Middle frontal gyrus (tissue), 1 donor: ENCODE results near the gene SCARB1.

Source experiments
- DNase-seq: peaks from one replicate; pipeline ENCODE4 v3.0.0-alpha.2; 2015; ENCODE audit warnings: low spot score; ENCODE audit errors: extremely low spot score

SCARB1 gene

DNA sequence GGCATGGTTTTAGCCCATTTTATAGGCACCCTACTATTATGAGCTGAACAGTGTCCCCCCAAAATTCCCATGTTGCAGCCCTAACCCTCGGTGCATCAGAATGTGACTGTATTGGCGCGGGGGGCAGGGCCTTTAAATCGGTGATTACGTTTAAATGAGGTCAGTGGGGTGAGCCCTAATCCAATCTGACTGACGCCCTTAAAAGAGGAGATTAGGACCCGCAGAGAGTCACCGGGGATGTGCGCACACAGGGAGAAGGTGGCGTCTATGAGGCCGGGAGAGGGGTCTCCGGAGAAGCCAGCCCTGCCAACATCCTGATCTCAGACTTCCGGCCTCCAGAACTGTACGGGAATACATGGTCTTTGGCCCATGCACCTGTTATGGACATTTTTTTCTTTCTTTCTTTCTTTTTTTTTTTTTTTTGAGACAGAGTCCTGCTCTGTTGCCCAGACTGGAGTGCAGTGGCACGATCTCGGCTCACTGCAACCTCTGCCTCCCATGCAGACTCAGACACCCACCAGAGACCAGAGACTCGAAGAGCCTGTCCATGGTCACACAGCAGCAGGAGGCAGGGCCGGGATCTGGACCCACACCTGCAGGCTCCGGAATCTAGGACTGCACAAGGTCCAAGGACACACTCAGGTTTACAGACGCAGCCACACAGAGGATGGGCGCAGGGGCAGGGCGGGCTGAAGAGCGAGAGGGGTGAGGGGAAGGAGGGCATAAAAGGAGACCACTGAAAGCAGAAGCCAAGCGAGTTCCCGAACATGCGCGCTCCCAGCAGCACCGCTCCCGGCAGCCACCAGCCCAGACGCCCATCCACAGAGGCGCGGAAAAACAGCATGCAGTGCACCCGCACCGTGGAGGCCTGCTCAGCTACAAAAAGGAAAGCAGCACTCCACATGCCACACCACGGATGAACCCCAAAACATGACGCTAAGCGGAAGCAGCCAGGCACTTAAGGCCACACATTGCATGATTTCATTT lies 19.0 kb downstream of the SCARB1 start:
- no peak for DNase-seq

DNA sequence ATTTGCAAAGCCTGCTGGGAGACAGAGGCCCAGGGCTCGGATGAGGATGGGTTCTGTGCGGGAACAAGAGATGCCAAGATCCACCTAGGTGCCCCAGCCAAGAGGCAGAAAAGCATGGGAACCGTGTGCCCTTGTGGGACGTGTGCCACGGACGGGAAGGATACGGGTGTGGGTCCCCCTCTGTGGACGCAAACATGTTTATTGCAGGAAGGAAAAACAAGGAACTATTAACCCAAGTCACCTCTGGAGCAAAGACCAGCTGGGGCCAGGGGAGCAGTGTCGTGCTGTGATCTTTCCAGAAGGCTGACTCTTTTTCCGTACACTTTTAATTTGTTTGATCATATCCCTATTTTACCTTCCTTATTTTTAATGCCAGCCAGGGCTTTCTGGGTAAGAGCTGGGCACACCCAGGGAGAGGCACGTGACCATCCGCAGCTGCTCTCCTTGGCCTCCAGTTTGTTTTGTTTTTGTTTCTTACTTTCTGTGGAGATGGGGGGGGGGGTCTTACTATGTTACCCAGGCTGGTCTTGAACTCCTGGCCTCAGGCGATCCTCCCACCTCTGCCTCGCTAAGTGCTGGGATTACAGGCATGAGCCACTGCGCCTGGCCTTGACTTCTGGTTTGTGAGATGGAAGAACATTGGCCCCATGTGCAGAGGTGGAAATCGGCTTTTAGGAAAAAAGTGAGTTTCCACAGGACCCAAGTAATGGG lies 20.7 kb downstream of the SCARB1 start:
- DNase-seq = no peak

DNA sequence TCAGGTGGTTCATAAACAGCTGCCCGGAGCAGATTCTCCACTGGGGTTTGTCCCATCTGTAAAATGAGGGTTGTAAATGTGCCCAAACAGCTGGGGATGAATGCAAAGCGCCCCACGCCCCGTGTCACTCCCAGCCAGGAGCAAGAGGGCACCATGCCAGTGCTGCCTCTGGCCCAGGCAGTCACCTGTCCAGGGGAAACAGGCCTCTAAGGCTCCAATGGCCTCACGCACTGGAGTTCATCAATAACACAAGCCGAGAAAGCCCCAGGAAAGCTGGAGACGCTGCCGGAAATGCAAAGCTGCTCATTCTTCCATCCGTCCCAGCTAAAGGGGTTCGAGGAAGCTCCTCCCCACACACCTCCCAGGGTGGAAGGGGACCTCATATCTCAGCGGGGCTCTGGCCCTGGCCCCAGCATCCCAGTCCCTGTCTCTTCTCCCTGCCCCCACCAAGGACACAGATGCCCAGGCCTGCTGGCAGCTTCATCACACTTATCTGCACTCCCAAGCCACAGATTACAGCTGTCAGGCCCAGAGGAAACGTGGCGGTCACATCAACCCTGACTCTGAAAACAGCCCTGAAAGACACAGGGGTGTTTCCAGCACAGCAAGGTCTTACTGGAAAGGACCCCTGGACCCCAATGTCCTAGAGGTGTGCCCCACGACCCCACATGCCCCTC lies 21.5 kb downstream of the SCARB1 start:
- DNase-seq = no peak

DNA sequence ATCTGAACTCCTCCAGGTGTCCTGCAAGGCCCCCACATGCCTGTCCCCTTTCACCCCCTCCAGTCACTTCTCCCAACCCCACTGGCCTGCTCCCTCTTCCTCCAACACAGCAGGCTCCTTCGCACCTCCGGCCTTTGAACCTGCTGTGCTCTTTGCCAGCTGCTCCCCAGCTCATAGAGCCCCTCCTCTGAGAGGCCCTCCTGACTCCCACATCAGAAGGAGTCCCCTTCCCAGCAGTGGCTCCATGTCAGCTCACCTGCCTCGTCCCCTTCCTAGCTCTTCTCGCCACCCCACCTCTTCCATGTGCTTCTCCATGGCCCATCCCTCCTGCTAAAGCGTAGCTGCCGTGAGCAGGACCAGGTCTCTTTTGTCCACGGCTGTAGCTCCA lies 22.1 kb downstream of the SCARB1 start:
- no peak for DNase-seq

DNA sequence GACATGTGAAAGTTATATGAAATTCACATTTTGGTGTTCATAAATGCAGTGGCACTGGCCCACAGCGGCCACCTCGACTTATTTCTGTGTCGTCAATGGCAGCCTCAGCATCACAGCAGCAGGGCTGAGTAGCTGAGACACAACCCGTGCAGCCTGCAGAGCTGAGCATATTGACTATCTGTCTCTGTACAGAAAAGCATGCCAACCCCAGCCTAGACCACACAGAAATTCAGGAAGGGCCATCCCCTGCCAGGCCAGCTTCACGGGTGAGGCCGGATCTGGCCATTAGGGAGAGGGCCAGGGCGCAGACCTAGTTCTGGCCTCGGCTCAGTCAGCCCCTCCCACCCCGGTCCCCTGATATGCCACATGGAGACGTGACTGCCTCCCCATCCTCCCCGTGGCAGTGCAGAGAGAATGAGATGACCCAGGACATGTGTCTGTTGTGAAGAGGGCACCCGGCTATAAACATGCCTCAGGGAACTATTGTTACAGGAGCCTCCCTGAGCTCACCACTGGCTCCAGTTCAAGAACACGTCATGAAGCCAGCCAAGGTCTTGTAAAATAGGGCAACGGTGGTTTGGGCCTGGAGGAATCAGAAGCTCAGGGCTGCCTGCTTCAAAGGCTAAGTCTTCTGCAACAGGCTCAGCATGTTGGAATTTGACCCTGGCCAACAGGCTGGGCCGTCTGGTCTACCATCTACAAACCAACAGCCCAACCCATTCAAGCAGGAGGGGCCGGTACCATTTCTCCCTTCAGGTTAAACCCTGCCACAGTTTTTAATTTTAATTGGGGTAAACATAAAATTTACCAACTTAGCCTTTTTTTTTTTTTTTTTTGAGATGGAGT lies 25.5 kb downstream of the SCARB1 start:
- DNase-seq = no peak

DNA sequence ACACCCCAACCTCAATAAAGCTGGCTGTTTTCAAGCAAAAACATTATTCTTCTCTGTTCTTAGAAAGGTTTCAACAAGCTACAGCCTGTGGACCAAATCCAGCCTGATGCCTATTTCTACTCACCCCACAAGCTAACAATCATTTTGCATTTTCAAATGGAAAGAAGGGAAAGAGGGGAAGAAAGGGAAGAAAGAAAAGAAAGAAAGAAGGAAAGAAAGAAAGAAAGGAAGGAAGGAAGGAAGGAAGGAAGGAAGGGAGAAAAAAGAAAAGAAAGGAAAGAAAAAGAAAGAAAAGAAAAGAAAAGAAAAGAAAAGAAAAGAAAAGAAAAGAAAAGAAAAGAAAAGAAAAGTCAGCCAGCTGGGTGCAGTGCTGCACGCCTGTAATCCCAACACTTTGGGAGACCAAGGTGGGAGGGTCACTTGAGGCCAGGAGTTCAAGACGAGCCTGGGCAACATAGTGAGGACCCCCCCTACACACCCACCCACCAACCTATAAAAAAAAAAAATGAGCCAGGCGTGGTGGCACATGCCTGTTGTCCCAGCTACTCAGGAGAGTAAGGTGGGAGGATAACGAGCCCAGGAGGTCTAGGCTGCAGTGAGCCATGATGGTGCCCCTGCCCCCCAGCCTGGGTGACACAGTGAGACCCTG lies 26.3 kb downstream of the SCARB1 start:
- DNase-seq = no peak

DNA sequence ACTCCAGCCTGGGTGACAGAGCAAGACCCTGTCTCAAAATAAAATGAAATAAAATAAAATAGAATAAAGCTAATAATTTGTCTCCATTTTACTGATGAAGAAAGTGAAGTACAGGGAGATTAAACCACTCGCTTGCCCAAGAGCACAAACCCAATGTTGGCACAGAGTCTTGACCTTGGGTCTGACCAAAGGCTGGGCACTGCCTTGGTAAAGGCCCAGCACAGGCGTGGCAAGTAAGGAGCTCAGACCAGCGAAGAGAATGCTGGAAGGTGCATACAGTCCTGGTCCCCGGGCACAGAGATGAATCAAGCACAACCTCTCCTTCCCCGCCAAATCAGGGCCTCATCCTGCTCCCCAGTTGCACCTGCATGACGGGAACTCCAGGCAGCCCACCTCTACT lies 26.9 kb downstream of the SCARB1 start:
- DNase-seq = no peak

DNA sequence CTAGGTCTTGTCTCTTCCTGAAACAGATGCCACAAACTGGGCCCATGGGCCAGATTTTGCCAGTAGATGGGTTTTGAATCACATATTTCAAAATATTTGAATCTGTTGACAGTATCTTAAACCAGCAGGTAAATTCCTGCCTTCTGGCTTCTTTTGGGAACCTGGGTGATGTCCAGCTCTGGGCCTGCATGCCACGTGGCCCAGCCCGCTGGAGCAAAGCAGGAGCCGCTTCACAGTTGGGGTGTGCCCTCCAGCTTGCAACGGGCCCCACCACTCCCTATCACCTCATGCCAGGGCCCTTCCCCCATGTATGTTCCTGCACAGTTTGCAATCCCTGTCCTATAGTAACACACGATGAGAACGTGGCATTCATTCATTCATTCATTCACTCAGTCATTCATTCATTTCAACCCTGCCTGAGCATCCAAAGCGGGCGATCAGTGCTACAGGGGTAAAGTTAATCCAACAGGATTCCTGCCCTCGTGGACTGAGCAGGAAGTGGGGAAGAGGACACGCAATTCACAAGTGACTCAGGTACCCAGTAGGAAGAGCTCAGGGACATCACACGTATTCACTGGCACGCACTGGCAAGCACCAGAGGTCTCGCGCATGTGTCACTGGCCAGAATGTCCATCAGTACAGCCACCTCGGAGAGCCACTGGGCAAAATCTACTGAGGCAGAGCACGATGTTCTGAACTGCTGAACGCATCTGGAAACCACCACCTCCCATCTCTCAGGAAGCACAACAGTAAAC lies 27.8 kb downstream of the SCARB1 start:
- DNase-seq = no peak

DNA sequence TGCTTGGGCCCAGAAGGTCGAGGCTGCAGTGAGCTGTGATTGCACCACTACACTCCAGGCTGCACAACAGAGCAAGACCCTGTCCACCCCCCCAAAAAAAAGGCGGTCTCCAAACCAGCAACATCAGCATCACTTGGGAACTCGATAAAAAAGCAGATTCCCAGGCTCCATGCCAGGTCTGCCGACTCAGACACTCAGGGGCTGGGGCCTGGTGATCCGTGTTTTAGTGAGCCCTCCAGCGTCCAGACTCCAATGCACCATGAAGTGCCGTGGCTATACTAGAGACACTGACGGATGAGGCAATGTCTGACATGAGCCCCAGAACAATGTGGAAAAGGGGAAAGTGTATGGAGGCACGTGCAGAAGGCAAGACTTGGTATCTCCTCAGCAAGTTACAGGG lies 28.8 kb downstream of the SCARB1 start:
- DNase-seq = no peak

DNA sequence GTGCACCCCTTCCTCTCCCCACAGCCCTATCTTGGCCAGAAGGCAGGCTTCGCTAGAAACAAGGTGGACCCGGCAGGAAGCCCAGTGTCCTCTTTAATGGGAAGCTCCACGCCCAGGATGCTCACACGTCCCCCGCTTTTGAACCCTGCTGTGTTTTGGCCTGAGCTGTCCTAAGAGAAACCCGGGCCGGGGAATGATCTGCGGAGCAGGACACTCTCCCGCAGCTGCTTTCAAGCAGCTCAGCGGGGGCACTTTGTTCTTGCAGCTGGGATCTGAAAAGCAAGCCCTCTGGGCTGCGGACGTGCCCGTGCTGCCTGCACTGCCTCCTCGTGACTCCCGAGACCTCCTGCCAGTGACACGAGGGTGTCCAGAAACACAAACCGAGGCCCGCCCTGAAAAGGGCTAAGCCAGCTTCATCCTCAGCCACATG lies 30.0 kb downstream of the SCARB1 start:
- DNase-seq = no peak

DNA sequence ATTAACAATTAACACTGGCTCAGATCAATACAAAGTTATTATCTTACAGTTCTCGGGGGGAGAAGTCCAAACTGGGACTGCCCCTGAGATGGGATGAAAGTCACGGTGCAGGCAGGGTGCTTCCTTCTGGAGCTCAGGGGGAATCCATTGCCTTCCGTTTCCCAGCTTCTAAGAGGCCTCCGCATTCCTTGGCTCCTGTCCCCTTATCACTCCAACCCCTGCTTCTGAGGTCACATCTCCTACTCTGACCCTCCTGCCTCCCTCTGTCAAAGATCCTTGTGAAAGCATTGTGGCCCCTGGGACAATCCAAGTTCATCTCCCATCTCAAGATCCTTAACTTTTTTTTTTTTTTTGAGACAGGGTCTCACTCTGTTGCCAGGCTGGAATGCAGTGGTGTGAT lies 30.8 kb downstream of the SCARB1 start:
- DNase-seq = no peak

DNA sequence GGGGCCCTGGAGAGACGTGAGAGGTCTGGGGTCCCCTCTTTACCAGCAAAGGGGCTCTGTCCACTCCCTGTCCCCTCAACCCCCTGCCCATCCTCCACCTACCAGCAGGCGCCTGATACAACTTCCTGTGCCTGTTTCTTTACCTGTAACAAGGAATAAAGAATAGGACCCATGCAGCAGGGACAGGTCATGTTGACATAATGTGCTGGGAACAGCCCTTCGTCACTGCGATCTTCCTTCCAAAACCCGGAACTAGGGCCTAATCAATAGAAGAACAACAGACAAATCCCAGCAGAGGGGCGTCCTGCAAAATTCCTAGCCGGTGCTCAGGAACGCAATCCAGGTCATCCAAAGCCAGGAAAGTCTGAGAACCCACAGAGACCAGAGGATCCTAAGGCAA lies 32.1 kb downstream of the SCARB1 start:
- no peak for DNase-seq

DNA sequence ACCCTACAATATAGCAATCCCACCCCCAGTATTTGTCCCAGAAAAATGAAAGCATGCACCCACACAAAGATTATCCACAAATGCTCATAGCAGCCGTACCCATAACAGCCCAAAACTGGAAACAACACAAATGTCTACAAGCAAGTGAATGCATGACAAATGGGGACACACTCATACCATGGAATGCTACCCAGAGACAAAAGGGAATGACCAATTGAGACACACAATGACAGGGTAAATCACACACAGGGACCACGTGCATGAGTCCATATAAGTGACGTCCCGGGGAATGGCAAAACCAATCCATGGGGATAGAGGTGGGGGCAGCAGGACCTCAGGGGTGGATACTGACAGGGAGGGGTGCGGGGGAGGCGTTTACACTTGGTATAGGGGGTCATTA lies 33.4 kb downstream of the SCARB1 start:
- DNase-seq = no peak

DNA sequence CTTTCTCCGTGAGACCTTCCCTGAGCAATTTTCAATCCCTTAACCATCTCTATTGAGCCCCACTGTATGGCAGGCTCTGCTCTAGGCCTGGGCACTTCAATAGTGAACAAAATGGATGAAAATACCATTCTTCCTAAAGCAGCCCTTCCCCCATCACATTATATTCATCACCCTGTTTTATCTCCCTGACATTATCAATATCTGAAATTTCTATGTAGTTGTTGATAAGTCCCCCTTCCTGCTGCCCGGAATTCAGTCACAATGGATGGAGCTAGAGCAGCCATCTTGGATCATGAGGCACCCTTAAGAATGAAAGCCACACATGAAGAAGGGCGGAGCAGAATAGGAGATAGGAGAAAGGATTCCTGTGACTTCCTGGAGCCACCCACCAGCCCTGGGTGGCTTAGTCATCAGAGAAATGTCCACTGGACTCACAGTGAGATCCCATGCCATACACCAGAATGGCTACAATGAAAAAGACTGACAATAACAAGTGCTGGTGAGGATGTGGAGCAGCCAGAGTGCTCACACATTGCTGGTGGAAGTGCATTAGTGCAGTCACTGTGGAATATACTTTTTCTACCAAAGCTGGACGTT lies 33.9 kb downstream of the SCARB1 start:
- no peak for DNase-seq

DNA sequence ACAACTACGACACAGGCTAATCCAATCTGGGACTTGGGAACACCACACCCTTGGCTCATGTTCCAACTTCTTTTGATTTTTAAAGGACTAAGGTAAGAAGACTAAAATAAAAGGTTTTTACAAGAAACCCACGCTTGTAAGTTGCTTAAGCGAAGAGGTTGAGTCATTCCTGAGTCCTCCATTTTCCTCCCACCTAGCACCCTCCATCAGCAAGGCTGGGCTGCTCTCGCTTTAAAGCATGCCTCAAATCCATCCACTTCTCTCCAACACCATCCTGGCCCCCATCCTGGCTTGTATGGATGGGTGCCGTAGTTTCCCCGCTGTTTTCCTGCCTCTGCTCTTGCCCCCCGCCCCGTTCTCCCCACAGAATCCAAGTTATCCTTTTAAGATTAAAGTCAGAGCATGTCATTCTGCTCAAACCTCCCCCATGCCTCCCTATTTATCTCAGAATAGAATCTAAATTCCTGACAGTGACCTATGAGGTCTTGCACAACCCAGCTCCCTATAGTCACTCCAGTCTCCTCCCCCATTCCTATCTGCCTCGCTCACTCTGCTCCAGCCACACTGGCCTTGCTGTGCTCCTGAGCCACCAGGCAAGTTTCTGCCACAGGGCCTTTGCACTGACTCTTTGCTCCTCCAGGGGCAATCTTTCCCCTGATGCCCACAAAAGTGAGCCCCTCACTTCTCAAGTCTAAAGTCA lies 34.5 kb downstream of the SCARB1 start:
- DNase-seq = no peak

DNA sequence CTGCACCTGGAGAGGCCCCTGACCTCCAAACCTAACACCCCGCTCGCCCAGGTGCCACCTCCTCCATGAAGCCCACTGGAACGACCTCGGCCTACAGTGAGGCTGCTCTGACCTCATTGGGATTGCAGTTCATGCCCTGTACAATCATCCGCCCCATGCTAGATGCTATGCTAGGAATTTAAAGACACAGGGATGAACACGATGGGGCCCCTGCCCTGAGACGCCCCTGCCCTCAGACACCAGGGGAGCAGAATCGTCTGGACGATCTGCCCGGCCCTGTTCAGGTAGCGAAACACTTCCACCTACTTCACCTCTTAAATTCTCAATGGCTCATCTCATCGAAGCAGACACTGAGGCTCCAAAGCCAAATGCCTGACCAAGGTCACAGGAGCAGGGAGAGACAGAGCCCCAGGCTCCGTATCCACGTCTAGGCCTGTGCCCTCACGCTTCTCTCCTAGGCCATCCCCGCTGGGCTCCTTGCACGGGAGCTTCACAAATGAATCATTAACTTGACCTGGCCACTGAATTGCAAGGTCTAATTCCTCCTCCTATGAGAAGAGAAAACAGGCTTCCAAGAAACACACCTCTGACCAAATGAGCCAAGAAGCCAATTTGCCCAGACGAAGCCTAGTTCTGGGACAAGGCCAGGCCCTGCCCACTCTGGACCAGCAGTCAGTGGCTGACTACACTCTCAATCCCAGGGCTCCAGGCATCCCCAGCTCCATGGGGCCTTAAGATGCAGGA lies 35.2 kb downstream of the SCARB1 start:
- DNase-seq = no peak

DNA sequence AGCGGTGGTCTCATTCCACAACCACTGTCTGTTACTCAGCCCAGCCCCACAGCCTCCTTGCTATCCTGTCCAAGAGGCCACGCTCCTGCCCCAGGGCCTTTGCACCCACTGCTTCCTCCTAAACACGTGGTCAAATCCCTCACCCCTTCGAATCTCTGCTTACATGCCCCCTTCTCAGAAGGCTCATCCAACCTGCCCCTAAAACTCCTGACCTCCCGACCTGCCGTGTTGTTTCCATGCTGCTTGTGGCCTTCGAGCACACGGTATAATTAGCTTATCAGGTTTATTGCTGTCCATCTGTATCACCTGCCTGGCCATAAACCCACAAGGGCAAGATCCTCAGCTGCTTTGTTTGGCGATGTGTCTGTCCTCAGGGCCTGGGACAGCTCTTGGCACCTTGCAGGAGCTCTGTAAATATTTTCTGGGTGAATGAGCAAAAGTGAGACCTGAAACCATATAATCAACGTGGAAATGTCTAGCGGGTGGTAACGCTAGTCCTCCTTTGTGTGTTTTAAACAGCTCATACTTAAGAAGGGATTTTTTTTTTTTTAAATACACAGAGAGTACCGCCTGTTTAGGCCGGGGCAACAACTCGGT lies 36.0 kb downstream of the SCARB1 start:
- DNase-seq = no peak

DNA sequence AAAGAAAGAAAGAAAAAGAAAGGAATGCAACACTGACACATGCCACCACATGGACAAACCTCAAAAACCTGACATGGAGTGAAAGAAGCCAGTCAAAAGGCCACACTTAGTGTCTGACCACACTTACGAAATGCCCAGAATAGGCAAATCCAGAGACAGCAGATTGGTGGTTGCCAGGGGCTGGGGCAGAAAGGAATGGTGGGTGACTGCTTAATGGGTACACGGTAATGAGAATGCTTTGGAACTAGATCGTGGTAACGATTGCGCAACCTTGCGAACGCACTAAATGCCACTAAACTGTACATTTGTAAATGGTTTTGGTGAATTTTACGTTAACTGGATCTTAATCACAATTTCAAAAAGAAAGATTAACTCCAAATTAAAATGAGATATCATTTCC lies 39.5 kb downstream of the SCARB1 start:
- DNase-seq = no peak
